GM19240 (cell line): Measurements from ENCODE around the gene HEATR9.

ENCODE experiments used
- DNase-seq: peaks from one replicate; pipeline ENCODE4 v3.0.0; 2011; ENCODE audit warnings: low spot score; ENCODE audit not compliant: insufficient read length

HEATR9 gene

DNA sequence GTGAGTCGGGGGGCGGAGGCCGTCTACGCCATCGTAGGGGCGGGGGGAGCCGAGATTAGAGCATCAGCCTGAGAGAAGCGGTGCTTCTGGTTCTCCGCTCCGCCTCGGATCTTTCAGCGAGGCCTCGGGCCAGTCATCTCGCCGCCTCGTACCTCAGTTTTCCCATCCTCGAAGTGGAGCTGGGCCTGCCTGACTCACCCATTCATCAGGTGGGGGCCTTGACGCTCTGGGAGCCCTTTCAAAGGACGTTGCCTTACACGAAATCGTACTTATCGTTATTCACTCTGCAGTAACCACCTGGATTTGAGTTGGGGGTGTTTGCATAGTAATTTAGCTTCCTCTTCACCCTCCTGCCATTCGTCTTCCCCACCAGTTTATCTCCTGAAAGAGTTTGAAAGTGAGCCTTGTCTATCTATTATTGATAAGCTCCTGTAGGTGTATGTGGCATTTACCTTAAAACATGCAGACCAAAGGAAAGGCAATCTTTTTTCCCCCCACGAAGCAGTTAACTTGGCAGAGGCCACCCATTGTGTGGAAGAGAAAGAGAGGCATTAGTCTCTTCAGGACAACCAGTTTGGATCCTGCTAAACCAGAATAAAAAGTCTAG is 58.7 kb downstream of the HEATR9 start:
- no peak for DNase-seq

DNA sequence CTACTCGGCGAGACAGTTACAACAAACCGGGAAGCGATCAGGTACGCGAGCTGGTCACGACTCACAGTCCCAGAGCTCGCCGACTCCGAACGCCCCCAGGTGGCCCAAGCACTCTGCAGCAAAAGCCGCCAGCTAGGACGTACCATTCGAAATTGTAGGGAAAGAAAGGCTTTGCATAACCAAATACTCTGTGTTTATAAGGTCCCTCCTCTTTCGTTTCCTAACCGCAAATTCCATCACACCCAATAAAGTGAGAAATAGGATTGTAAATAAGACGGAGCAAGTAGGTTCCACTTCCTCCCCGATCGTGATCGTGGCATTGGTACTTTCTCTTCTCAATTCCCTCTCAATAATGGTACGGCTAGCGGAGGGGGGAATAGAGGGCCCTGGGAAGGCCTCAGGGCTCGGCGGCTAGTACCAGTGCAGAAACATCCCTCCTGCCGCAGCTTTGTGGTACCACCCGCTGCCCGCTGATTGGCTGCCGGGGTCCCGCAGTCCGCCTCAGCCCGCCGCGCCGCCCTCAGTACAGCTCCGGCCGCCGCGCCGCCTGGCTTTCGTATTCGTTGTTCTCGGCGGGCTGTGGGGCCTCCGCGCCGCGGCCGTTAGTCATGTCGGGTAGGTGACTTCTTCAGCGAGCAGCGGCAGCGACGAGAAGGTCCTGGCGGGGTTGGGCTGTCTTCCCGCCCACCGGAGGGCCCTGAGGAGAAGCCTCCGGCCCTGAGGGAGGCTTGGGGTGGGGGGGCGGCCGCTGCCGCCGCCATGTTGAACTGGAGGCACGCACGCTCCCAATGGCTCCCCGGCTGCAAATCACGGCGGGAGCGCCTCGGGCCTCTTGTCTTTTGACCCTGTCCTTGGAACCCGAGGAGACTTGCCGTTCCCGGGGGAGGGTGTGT is 59.5 kb downstream of the HEATR9 start, which contains the start of gene TAF15:
Gene TAF15 (plus strand): TSS at position 523 of the 893 bp plus-strand sequence. CDS start 86 bp downstream, at position 609.
- DNase-seq, result peak; percentile 79

DNA sequence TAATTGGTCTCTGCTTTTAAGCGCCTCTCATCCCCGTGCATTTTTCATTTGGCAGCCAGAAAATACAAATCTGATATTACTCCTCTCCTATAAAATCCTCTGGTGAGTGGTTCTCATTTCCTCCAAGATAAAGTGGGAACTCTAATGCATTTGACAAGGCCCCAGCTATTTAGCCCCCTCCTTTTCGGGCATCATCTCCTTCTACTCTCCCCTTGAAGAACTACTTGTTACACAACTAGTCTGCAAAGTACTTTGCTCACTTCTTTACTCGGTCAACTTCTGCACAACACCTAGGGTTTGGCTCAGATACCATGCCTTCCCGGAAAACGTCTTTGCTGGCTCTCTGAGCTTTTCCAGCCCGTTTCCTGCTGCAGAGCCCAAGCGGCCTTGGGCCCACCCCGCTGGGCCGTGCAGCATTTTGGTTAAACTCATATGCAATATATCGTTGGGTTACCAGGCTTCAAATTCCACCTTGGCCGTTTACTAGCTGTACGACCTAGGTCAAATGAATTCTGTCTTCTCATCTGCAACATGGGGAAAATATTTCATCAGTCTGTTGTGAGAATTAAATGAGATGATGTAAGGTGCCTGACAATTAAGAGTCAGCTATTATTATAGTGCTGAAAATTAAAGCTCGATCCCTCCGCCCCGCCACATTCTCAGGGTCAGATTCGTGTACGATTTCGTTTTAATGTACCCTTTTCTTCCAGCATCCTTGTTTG is 60.3 kb downstream of the HEATR9 start:
- no peak for DNase-seq

DNA sequence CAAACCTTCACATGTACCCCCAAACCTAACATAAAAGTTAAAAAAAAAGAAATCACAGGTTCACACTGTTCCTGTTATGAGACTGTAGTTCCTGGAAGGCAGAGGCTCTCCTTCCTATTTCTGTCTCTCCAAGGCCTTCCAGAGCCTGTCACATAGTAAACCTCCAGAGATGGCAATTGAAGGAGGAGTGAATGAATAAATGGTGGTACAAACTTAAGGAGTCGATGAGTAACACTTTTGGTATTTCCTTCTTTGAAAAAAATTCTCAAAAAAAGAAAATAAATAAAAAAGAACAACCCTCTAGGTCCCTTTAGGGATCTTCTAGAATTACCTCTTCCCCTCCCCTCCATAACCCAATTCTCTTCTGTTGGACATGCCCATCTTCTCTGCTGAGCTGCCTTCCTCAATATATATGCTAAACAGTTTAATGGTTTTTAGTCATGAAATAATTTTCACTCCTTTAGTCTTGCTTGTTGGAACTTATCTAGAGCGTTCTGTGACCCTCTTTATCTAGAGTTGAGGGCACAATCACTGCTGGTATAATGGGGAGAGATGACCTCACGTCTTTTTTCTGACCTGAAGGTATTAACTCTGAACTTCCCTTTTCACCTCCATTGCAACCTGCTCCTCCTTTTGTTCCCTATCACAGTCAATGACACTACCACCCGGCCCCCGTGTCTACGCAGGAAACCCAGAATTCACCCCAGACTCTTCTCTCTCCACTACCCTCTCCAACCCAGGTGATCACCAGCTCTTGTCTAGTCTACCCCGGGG is 61.1 kb downstream of the HEATR9 start:
- DNase-seq, result no peak
